BE2C (cell line): Measurements from ENCODE around the gene NETO1.

Source experiments
- DNase-seq: peaks from one replicate; pipeline ENCODE4 v3.0.0-alpha.2; 2020
- H3K27me3 ChIP-seq: fragments of 250-450 bp; sonication (Bioruptor Pico); 2 replicates; pipeline ENCODE4 v1.5.1; 2020; ENCODE audit warnings: mild to moderate bottlenecking
- H3K36me3 ChIP-seq: fragments of 250-450 bp; sonication (Bioruptor Pico); 2 replicates; pipeline ENCODE4 v1.5.1; 2020; ENCODE audit warnings: mild to moderate bottlenecking
- H3K4me1 ChIP-seq: fragments of 250-450 bp; sonication (Bioruptor Pico); 2 replicates; pipeline ENCODE4 v1.5.1; 2020
- H3K4me3 ChIP-seq: 2 replicates; pipeline ENCODE4 v1.5.1; 2011; ENCODE audit warnings: low read depth, low read length
- H3K9me3 ChIP-seq: fragments of 250-450 bp; sonication (Bioruptor Pico); 2 replicates; pipeline ENCODE4 v1.5.1; 2020
- TF ChIP-seq, protein P1 (sequence below): IDR thresholded peaks from 2 replicates; pipeline ENCODE4 v1.5.1; 2012; ENCODE audit warnings: mild to moderate bottlenecking, low read depth, low read length

NETO1 gene

GRCh38 chr18:72833471-72833870 lies 34.3 kb downstream of the NETO1 start:
- Histone ChIP-seq H3K4me3 (no peak overlapping the region), H3K9me3 (no peaks in the 10 kb centered on the region), H3K27me3 (no peaks in the 10 kb centered on the region), H3K4me1 (no peaks in the 10 kb centered on the region), H3K36me3 (no peaks in the 10 kb centered on the region)
- TF ChIP-seq, protein P1, sequence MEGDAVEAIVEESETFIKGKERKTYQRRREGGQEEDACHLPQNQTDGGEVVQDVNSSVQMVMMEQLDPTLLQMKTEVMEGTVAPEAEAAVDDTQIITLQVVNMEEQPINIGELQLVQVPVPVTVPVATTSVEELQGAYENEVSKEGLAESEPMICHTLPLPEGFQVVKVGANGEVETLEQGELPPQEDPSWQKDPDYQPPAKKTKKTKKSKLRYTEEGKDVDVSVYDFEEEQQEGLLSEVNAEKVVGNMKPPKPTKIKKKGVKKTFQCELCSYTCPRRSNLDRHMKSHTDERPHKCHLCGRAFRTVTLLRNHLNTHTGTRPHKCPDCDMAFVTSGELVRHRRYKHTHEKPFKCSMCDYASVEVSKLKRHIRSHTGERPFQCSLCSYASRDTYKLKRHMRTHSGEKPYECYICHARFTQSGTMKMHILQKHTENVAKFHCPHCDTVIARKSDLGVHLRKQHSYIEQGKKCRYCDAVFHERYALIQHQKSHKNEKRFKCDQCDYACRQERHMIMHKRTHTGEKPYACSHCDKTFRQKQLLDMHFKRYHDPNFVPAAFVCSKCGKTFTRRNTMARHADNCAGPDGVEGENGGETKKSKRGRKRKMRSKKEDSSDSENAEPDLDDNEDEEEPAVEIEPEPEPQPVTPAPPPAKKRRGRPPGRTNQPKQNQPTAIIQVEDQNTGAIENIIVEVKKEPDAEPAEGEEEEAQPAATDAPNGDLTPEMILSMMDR, result no peak
- DNase-seq, result no peak

DNA sequence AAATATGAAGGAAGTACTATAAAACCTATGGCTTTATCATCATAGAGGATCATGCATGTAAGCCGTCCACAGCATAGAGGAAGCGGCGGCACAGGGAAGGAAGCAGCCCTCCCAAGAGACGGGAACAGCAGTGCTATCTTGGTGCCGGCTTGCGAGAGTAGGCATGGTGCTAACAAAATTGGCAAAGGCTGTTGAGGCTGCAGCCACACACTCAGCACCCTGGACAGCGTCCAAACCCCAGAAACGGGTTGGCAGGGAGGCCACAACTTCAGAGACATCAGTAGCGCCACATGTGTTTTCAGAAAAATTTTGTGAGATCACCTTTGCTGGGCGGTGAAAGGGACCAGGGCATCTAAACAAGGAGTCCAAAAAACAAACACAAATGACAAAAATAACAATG lies 37.7 kb downstream of the NETO1 start:
- Histone ChIP-seq H3K4me1 (no peaks in the 10 kb centered on the region), H3K36me3 (no peaks in the 10 kb centered on the region), H3K9me3 (no peaks in the 10 kb centered on the region), H3K4me3 (no peak overlapping the region), H3K27me3 (no peaks in the 10 kb centered on the region)
- no peak for DNase-seq
- TF ChIP-seq, protein P1, result no peak

DNA sequence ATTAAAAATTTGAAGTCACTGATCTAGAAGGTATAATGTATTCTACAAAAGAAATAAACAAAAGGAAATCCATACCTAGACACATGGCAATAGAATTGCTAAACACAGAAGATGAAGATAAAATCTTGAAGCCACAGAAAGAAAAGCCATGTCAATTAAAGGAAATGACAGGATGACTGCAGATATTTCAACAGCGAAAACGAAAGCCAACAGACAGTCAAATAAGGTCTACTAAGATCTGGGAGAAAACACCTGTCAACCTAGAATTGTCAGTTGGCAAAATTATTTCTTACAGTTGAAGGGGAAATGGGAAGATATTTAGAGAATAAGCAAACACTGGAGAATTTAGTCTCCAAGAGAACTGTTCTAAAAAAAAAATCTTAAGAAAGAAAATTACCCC lies 39.2 kb downstream of the NETO1 start:
- Histone ChIP-seq H3K27me3 (no peaks in the 10 kb centered on the region), H3K9me3 (no peaks in the 10 kb centered on the region), H3K4me1 (no peaks in the 10 kb centered on the region), H3K36me3 (no peaks in the 10 kb centered on the region), H3K4me3 (no peak overlapping the region)
- DNase-seq, result no peak
- TF ChIP-seq, protein P1, result no peak

DNA sequence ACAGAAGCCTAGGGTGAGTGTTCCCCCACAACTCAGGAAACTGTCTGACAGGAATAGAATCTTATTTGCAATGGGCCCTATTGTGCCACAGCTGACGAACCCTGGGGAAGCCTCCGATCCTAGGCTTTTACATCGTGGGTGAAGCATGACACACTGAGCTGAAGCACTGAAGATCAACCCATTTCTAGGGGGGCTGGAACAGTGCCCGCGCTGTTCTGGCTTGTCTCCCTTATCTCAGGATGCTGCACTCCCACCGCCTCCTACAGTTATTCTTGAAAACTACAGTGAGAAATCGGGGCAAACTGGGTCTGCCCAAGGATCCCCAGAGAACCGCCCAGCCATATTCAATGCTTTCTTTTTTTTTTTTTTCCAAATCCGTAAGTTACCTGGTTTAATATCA lies 41.1 kb downstream of the NETO1 start:
- no peaks in the 10 kb centered on the region for H3K4me1 ChIP-seq
- no peak overlapping the region for H3K4me3 ChIP-seq

GRCh38 chr18:72823345-72823744 lies 44.4 kb downstream of the NETO1 start:
- no peaks in the 10 kb centered on the region for H3K4me1 ChIP-seq
- TF ChIP-seq, protein P1, result no peak
- H3K4me3 ChIP-seq, result no peak overlapping the region
- no peaks in the 10 kb centered on the region for H3K9me3 ChIP-seq
- H3K36me3 ChIP-seq, result no peaks in the 10 kb centered on the region
- no peak for DNase-seq
- H3K27me3 ChIP-seq, result no peaks in the 10 kb centered on the region

More for the DNA sequence above, 41.1 kb downstream of the NETO1 start:
- Histone ChIP-seq H3K27me3 (no peaks in the 10 kb centered on the region), H3K9me3 (no peaks in the 10 kb centered on the region), H3K36me3 (no peaks in the 10 kb centered on the region)
- no peak for DNase-seq
- TF ChIP-seq, protein P1, result no peak

- no peaks in the 10 kb centered on the region for H3K4me1 ChIP-seq
- no peak overlapping the region for H3K4me3 ChIP-seq
- H3K9me3 ChIP-seq, result no peaks in the 10 kb centered on the region
- no peaks in the 10 kb centered on the region for H3K27me3 ChIP-seq
- no peak for DNase-seq
- TF ChIP-seq, protein P1, result no peak
- no peaks in the 10 kb centered on the region for H3K36me3 ChIP-seq
Measured at GRCh38 chr18:72822202-72822601, 45.6 kb downstream of the NETO1 start.
